ENCODE results near the gene ITIH2. TPM values are rescaled to one million over a fixed set of nuclear protein-coding genes. Genes with fewer than 3 reads are reported as not detected.
A peak's percentile ranks its signal among the peaks of the same experiment; 100 is the strongest.
"Not testable (repeated sequence)": the region's sequence is repeated elsewhere in the genome, so short reads cannot be mapped to it uniquely, and the experiment has no call there.

The ITIH2 gene
- total and polyA plus RNA-seq, 8 donors = 0.05 to 3.3 TPM; not detected in 6

- Histone ChIP-seq H3K4me3 (peak overlapping the region; percentile 68 to 76 (median 70)), H3K9me3 (no peaks in the 10 kb centered on the region), H3K36me3 (no peaks in the 10 kb centered on the region), H3K4me1 (peaks cover 0 to 37% (median 25%) of the 10 kb centered on the region in 4 donors), H3K27ac (peak overlapping the region in 4 of 5 donors; percentile 34 to 77 (median 52)), H3K27me3 (peaks cover 0 to 82% (median 38%) of the 10 kb centered on the region in 3 donors)
- TF ChIP-seq CTCF (IDR thresholded peaks at IDR 0.05) = no peak
- TF ChIP-seq POLR2AphosphoS5 (IDR thresholded peaks at IDR 0.05) = no peak
- no peak for TF ChIP-seq EP300 (IDR thresholded peaks at IDR 0.05)
- no peak for TF ChIP-seq POLR2A (IDR thresholded peaks at IDR 0.05)
- intact Hi-C loops (cut with DNase I; ENCODE audit: low total_unique reads) = no loop called here
- peak in 1 of 2 donors; percentile 53 for DNase-seq
- WGBS, 5 donors = 3 to 9% (median 4%) methylated on average over 21 to 40 of the region's 44 CpGs
Observed at GRCh38 chr10:7667262-7668141, 35.6 kb upstream of the ITIH2 start.

- WGBS, 5 donors = 74 to 83% (median 79%) methylated on average over 3 of the region's 3 CpGs
- DNase-seq = no peak
- peaks cover 0 to 76% (median 31%) of the 10 kb centered on the region in 3 donors for H3K27me3 ChIP-seq
- H3K36me3 ChIP-seq = no peaks in the 10 kb centered on the region
- H3K9me3 ChIP-seq = no peaks in the 10 kb centered on the region
- H3K4me3 ChIP-seq = no peak overlapping the region
- peaks cover 0 to 37% (median 22%) of the 10 kb centered on the region in 4 donors for H3K4me1 ChIP-seq
- H3K27ac ChIP-seq = no peak overlapping the region
- intact Hi-C loops (cut with DNase I; ENCODE audit: low total_unique reads) = no loop called here
- TF ChIP-seq POLR2AphosphoS5 (IDR thresholded peaks at IDR 0.05) (no peak), CTCF (IDR thresholded peaks at IDR 0.05) (no peak), POLR2A (IDR thresholded peaks at IDR 0.05) (no peak), EP300 (IDR thresholded peaks at IDR 0.05) (no peak)
Observed at GRCh38 chr10:7670157-7670556, 33.0 kb upstream of the ITIH2 start.

- intact Hi-C loops (cut with DNase I; ENCODE audit: low total_unique reads) = no loop called here
- DNase-seq = peak; percentile 51 to 69
- TF ChIP-seq CTCF (IDR thresholded peaks at IDR 0.05) (no peak), POLR2AphosphoS5 (IDR thresholded peaks at IDR 0.05) (peak in 2 of 3 donors; percentile 75 to 82)
- WGBS, 5 donors = 26 to 59% (median 50%) methylated on average over 23 of the region's 23 CpGs
- Histone ChIP-seq H3K27ac (no peak overlapping the region), H3K4me3 (no peak overlapping the region), H3K4me1 (peaks cover 0 to 16% (median 7%) of the 10 kb centered on the region in 4 donors), H3K36me3 (no peaks in the 10 kb centered on the region), H3K9me3 (no peaks in the 10 kb centered on the region), H3K27me3 (peaks cover 0 to 75% (median 21%) of the 10 kb centered on the region in 3 donors)
Observed at GRCh38 chr10:7672341-7673134, 30.6 kb upstream of the ITIH2 start.

GRCh38 chr10:7679256-7679655, 23.9 kb upstream of the ITIH2 start:
- WGBS, 5 donors = 82 to 94% (median 86%) methylated on average over 1 of the region's 1 CpG
- no peak for TF ChIP-seq EP300 (IDR thresholded peaks at IDR 0.05)
- TF ChIP-seq POLR2A (IDR thresholded peaks at IDR 0.05) = no peak
- TF ChIP-seq CTCF (IDR thresholded peaks at IDR 0.05) = no peak
- no peak for TF ChIP-seq POLR2AphosphoS5 (IDR thresholded peaks at IDR 0.05)
- Histone ChIP-seq H3K36me3 (no peaks in the 10 kb centered on the region), H3K9me3 (no peaks in the 10 kb centered on the region), H3K4me1 (no peaks in the 10 kb centered on the region), H3K27ac (no peak overlapping the region), H3K4me3 (no peak overlapping the region), H3K27me3 (peaks cover 0 to 48% (median 11%) of the 10 kb centered on the region in 3 donors)
- DNase-seq = no peak
- intact Hi-C loops (cut with DNase I; ENCODE audit: low total_unique reads) = no loop called here

- H3K27ac ChIP-seq; intact Hi-C loops (cut with DNase I; ENCODE audit: low total_unique reads); H3K4me3 ChIP-seq; DNase-seq; H3K4me1 ChIP-seq; H3K9me3 ChIP-seq; H3K36me3 ChIP-seq: not testable (repeated sequence)
- 66 to 79% (median 75%) methylated on average over 5 of the region's 5 CpGs for WGBS, 5 donors
- H3K27me3 ChIP-seq = peaks cover 0 to 43% (median 11%) of the 10 kb centered on the region in 3 donors
Observed at GRCh38 chr10:7680078-7680477, 23.0 kb upstream of the ITIH2 start.

Measured in stomach (tissue), 9 donors.